Immature natural killer cell (primary cell): Measurements from ENCODE around the gene COASY. TPM values are rescaled to one million over a fixed set of nuclear protein-coding genes. Genes with fewer than 3 reads are reported as not detected.
A peak's percentile ranks its signal among the peaks of the same experiment; 100 is the strongest.

Experiments used
- DNase-seq, 3 donors: peaks; one replicate each; pipeline ENCODE4 v3.0.0; 2022; ENCODE audit warnings: mixed read lengths in 1 of 3
- H3K27ac Mint-ChIP-seq, 6 donors: one replicate each; pipeline ENCODE4 v1.8.0; 2020; ENCODE audit warnings: mixed read lengths in 6 of 6, mild to moderate bottlenecking in 5 of 6, inconsistent platforms in 4 of 6, moderate library complexity in 3 of 6
- H3K27me3 Mint-ChIP-seq, 3 donors: one replicate each; pipeline ENCODE4 v1.8.0; 2020 to 2021; ENCODE audit warnings: low read depth in 3 of 3, mild to moderate bottlenecking in 3 of 3, mixed read lengths in 3 of 3, moderate library complexity in 3 of 3, inconsistent platforms in 1 of 3
- H3K36me3 Mint-ChIP-seq, 3 donors: one replicate each; pipeline ENCODE4 v1.8.0; 2020; ENCODE audit warnings: mixed read lengths in 3 of 3, inconsistent platforms in 2 of 3, mild to moderate bottlenecking in 2 of 3
- H3K4me1 Mint-ChIP-seq, 2 donors: one replicate each; pipeline ENCODE4 v1.8.0; 2020; ENCODE audit warnings: inconsistent platforms in 2 of 2, mild to moderate bottlenecking in 2 of 2, mixed read lengths in 2 of 2, moderate library complexity in 1 of 2
- H3K4me3 Mint-ChIP-seq, 5 donors: one replicate each; pipeline ENCODE4 v1.8.0; 2020; ENCODE audit warnings: mild to moderate bottlenecking in 5 of 5, mixed read lengths in 5 of 5, inconsistent platforms in 3 of 5, moderate library complexity in 3 of 5
- H3K9me3 Mint-ChIP-seq, 6 donors: one replicate each; pipeline ENCODE4 v1.8.0; 2020; ENCODE audit warnings: mild to moderate bottlenecking in 6 of 6, mixed read lengths in 6 of 6, inconsistent platforms in 4 of 6, moderate library complexity in 3 of 6
- polyA plus RNA-seq, 3 donors: library from polyadenylated mRNA; unstranded; fragments of 300-500 nt; fragmentation: Illumina TruSeq; gene quantifications; one replicate each; pipeline ENCODE4 v1.2.3, GENCODE V29; 2021

Gene COASY
- polyA plus RNA-seq, 3 donors from 2014 or later, result 54.1 to 136 (median 72.5) TPM

- H3K9me3 Mint-ChIP-seq, result no peaks in the 10 kb centered on the region
- no peak for DNase-seq
- no peak overlapping the region for H3K27ac Mint-ChIP-seq
- peaks cover 2 to 16% (median 8%) of the 10 kb centered on the region in 3 donors for H3K27me3 Mint-ChIP-seq
- no peak overlapping the region for H3K4me3 Mint-ChIP-seq
- H3K4me1 Mint-ChIP-seq, result peaks cover 7 to 14% of the 10 kb centered on the region in 2 donors
- H3K36me3 Mint-ChIP-seq, result peaks cover 0 to 5% (median 0%) of the 10 kb centered on the region in 3 donors
Measured at GRCh38 chr17:42521666-42522262, 40.2 kb upstream of the COASY start.

GRCh38 chr17:42522263-42522790, 39.6 kb upstream of the COASY start:
- H3K9me3 Mint-ChIP-seq, result no peaks in the 10 kb centered on the region
- peaks cover 11 to 16% of the 10 kb centered on the region in 2 donors for H3K4me1 Mint-ChIP-seq
- peaks cover 2 to 12% (median 8%) of the 10 kb centered on the region in 3 donors for H3K27me3 Mint-ChIP-seq
- no peak overlapping the region for H3K4me3 Mint-ChIP-seq
- H3K36me3 Mint-ChIP-seq, result peaks cover 0 to 5% (median 0%) of the 10 kb centered on the region in 3 donors
- no peak for DNase-seq
- no peak overlapping the region for H3K27ac Mint-ChIP-seq

GRCh38 chr17:42522798-42523278, 39.1 kb upstream of the COASY start:
- Mint-ChIP-seq H3K36me3 (peaks cover 0 to 5% (median 0%) of the 10 kb centered on the region in 3 donors), H3K4me3 (no peak overlapping the region), H3K27ac (no peak overlapping the region), H3K27me3 (peaks cover 2 to 11% (median 5%) of the 10 kb centered on the region in 3 donors), H3K9me3 (no peaks in the 10 kb centered on the region), H3K4me1 (peaks cover 9 to 14% of the 10 kb centered on the region in 2 donors)
- DNase-seq, result no peak

- no peak overlapping the region for H3K27ac Mint-ChIP-seq
- H3K4me1 Mint-ChIP-seq, result peaks cover 26 to 29% of the 10 kb centered on the region in 2 donors
- no peak overlapping the region for H3K4me3 Mint-ChIP-seq
- no peaks in the 10 kb centered on the region for H3K9me3 Mint-ChIP-seq
- DNase-seq, result no peak
- peaks cover 0 to 5% (median 0%) of the 10 kb centered on the region in 3 donors for H3K36me3 Mint-ChIP-seq
- H3K27me3 Mint-ChIP-seq, result peaks cover 2 to 11% (median 5%) of the 10 kb centered on the region in 3 donors
Measured at GRCh38 chr17:42525221-42525620, 36.7 kb upstream of the COASY start.

GRCh38 chr17:42526031-42526444, 35.9 kb upstream of the COASY start:
- H3K27ac Mint-ChIP-seq, result no peak overlapping the region
- H3K4me1 Mint-ChIP-seq, result peaks cover 34 to 37% of the 10 kb centered on the region in 2 donors
- H3K27me3 Mint-ChIP-seq, result peaks cover 1 to 11% (median 3%) of the 10 kb centered on the region in 3 donors
- no peak for DNase-seq
- no peak overlapping the region for H3K4me3 Mint-ChIP-seq
- H3K36me3 Mint-ChIP-seq, result peaks cover 0 to 3% (median 0%) of the 10 kb centered on the region in 3 donors
- H3K9me3 Mint-ChIP-seq, result no peaks in the 10 kb centered on the region

- H3K36me3 Mint-ChIP-seq, result no peaks in the 10 kb centered on the region
- peaks cover 46 to 47% of the 10 kb centered on the region in 2 donors for H3K4me1 Mint-ChIP-seq
- H3K4me3 Mint-ChIP-seq, result no peak overlapping the region
- H3K27me3 Mint-ChIP-seq, result peaks cover 0 to 11% (median 10%) of the 10 kb centered on the region in 3 donors
- DNase-seq, result no peak
- no peak overlapping the region for H3K27ac Mint-ChIP-seq
- H3K9me3 Mint-ChIP-seq, result no peaks in the 10 kb centered on the region
Measured at GRCh38 chr17:42527932-42528331, 34.0 kb upstream of the COASY start.

- Mint-ChIP-seq H3K27me3 (peaks cover 0 to 13% (median 10%) of the 10 kb centered on the region in 3 donors), H3K27ac (peak overlapping the region in 5 of 6 donors; percentile 16 to 96 (median 77)), H3K36me3 (no peaks in the 10 kb centered on the region), H3K4me1 (peaks cover 51 to 54% of the 10 kb centered on the region in 2 donors), H3K9me3 (no peaks in the 10 kb centered on the region), H3K4me3 (peak overlapping the region in 4 of 5 donors; percentile 21 to 89 (median 72))
- no peak for DNase-seq
Measured at GRCh38 chr17:42529061-42529460, 32.9 kb upstream of the COASY start.

GRCh38 chr17:42530952-42531454, 30.9 kb upstream of the COASY start:
- DNase-seq, result no peak
- peak overlapping the region; percentile 76 to 89 (median 84) for H3K4me3 Mint-ChIP-seq
- peaks cover 0 to 13% (median 5%) of the 10 kb centered on the region in 3 donors for H3K27me3 Mint-ChIP-seq
- H3K36me3 Mint-ChIP-seq, result no peaks in the 10 kb centered on the region
- no peaks in the 10 kb centered on the region for H3K9me3 Mint-ChIP-seq
- peak overlapping the region; percentile 80 to 90 (median 90) for H3K27ac Mint-ChIP-seq
- H3K4me1 Mint-ChIP-seq, result peaks cover 56 to 60% of the 10 kb centered on the region in 2 donors

GRCh38 chr17:42531455-42532354, 30.2 kb upstream of the COASY start:
- Mint-ChIP-seq H3K36me3 (no peaks in the 10 kb centered on the region), H3K9me3 (no peaks in the 10 kb centered on the region), H3K27ac (peak overlapping the region; percentile 80 to 90 (median 90)), H3K27me3 (peaks cover 0 to 13% (median 2%) of the 10 kb centered on the region in 3 donors), H3K4me3 (peak overlapping the region; percentile 76 to 89 (median 84)), H3K4me1 (peaks cover 57 to 61% of the 10 kb centered on the region in 2 donors)
- peak; percentile 65 to 69 (median 67) for DNase-seq

- Mint-ChIP-seq H3K27ac (peak overlapping the region; percentile 79 to 92 (median 87)), H3K27me3 (peaks cover 0 to 10% (median 0%) of the 10 kb centered on the region in 3 donors), H3K36me3 (peaks cover 0 to 6% (median 0%) of the 10 kb centered on the region in 3 donors), H3K9me3 (peaks cover 0 to 2% (median 0%) of the 10 kb centered on the region in 6 donors), H3K4me1 (peaks cover 45 to 48% of the 10 kb centered on the region in 2 donors), H3K4me3 (peak overlapping the region; percentile 74 to 89 (median 87))
- no peak for DNase-seq
Measured at GRCh38 chr17:42535155-42536047, 26.5 kb upstream of the COASY start.

- Mint-ChIP-seq H3K27me3 (peaks cover 0 to 10% (median 0%) of the 10 kb centered on the region in 3 donors), H3K9me3 (peaks cover 0 to 2% (median 0%) of the 10 kb centered on the region in 6 donors), H3K4me3 (peak within 1 kb of the TSS; percentile 84 to 89 (median 88)), H3K36me3 (peaks cover 0 to 6% (median 0%) of the 10 kb centered on the region in 3 donors), H3K4me1 (peaks cover 39 to 42% of the 10 kb centered on the region in 2 donors), H3K27ac (peak within 1 kb of the TSS; percentile 79 to 92 (median 87))
- DNase-seq, result peak; percentile 84 to 85 (median 85)
Measured at GRCh38 chr17:42536048-42536371, 25.9 kb upstream of the COASY start, which contains the start of gene NAGLU. Gene NAGLU (plus strand): TSS chr17:42536241. CDS start chr17:42536273, 32 bp downstream.

GRCh38 chr17:42536372-42537155, 25.4 kb upstream of the COASY start:
- Mint-ChIP-seq H3K36me3 (peaks cover 0 to 8% (median 0%) of the 10 kb centered on the region in 3 donors), H3K4me1 (peaks cover 33 to 37% of the 10 kb centered on the region in 2 donors), H3K27ac (peak overlapping the region; percentile 57 to 86 (median 74)), H3K9me3 (peaks cover 0 to 2% (median 0%) of the 10 kb centered on the region in 6 donors), H3K4me3 (peak overlapping the region; percentile 77 to 88 (median 84)), H3K27me3 (peaks cover 0 to 8% (median 2%) of the 10 kb centered on the region in 3 donors)
- DNase-seq, result peak in 2 of 3 donors; percentile 62 to 65
